G401 (cell line): ENCODE data around the gene FHL1. TPM values are rescaled to one million over a fixed set of nuclear protein-coding genes. Genes with fewer than 3 reads are reported as not detected.
"Not testable (repeated sequence)": the region's sequence is repeated elsewhere in the genome, so short reads cannot be mapped to it uniquely, and the experiment has no call there.

Experiments
- DNase-seq: peaks from one replicate; pipeline ENCODE4 v3.0.0-alpha.2; 2015; ENCODE audit warnings: low spot score
- in situ Hi-C: cut with HindIII; loops from 2 replicates; pipeline ENCODE4 v1.10.0; 2016; ENCODE audit warnings: low sequenced_read_pairs, mixed read lengths
- total RNA-seq: library from RNA; depleted of rRNA; stranded (reverse); fragments of >200 nt; shearing (Covaris generic); gene quantifications from 2 replicates; pipeline ENCODE4 v1.2.3, GENCODE V29; 2014; rRNA removed

FHL1 gene
- 4.5 and 5.1 TPM in 2 replicates for total RNA-seq

- DNase-seq: peak; percentile 73
- in situ Hi-C loops: no loop called here
These were observed at the start of gene FHL1 for GRCh38 chrX:136147315-136147901. FHL1 (plus strand) TSS chrX:136147533.

GRCh38 chrX:136097871-136098805 lies 49.2 kb upstream of the FHL1 start:
- DNase-seq: no peak
- in situ Hi-C loops: no loop called here

- no peak for DNase-seq
- in situ Hi-C loops: no loop called here
These were observed 42.4 kb upstream of the FHL1 start for GRCh38 chrX:136104936-136105335.

- in situ Hi-C loops: no loop called here
- DNase-seq: no peak
These were observed 40.3 kb upstream of the FHL1 start for GRCh38 chrX:136106920-136107528.

- DNase-seq, in situ Hi-C loops: not testable (repeated sequence)
These were observed 38.4 kb upstream of the FHL1 start for GRCh38 chrX:136108905-136109304.

- DNase-seq: no peak
- in situ Hi-C loops: no loop called here
These were observed 35.0 kb upstream of the FHL1 start for GRCh38 chrX:136112286-136112685.

- no peak for DNase-seq
- in situ Hi-C loops: no loop called here
These were observed 34.6 kb upstream of the FHL1 start for GRCh38 chrX:136112778-136113177.

GRCh38 chrX:136115126-136115903 lies 32.0 kb upstream of the FHL1 start:
- in situ Hi-C loops: no loop called here
- DNase-seq: no peak

- in situ Hi-C loops: no loop called here
- DNase-seq: no peak
These were observed 31.4 kb upstream of the FHL1 start for GRCh38 chrX:136115904-136116297.

- in situ Hi-C loops: no loop called here
- DNase-seq: no peak
These were observed 25.5 kb upstream of the FHL1 start for GRCh38 chrX:136121788-136122187.

GRCh38 chrX:136122207-136122606 lies 25.1 kb upstream of the FHL1 start:
- in situ Hi-C loops: no loop called here
- no peak for DNase-seq

GRCh38 chrX:136125106-136125505 lies 22.2 kb upstream of the FHL1 start:
- in situ Hi-C loops: no loop called here
- no peak for DNase-seq

- DNase-seq: no peak
- in situ Hi-C loops: no loop called here
These were observed 21.0 kb upstream of the FHL1 start for GRCh38 chrX:136126371-136126770.

GRCh38 chrX:136126872-136127406 lies 20.4 kb upstream of the FHL1 start:
- no peak for DNase-seq
- in situ Hi-C loops: no loop called here

GRCh38 chrX:136128743-136129142 lies 18.6 kb upstream of the FHL1 start:
- in situ Hi-C loops: no loop called here
- no peak for DNase-seq

- no peak for DNase-seq
- in situ Hi-C loops: no loop called here
These were observed 16.2 kb upstream of the FHL1 start for GRCh38 chrX:136130931-136131833.

- in situ Hi-C loops: no loop called here
- DNase-seq: no peak
These were observed 8.4 kb upstream of the FHL1 start for GRCh38 chrX:136138939-136139338.

GRCh38 chrX:136141569-136141968 lies 5.8 kb upstream of the FHL1 start:
- DNase-seq: no peak
- in situ Hi-C loops: no loop called here
